Hepatic stellate cell (primary cell): ENCODE results near the gene FBXO10.

Source experiments
- DNase-seq: peaks from one replicate; pipeline ENCODE4 v3.0.0; 2011; ENCODE audit warnings: low spot score

The FBXO10 gene

GRCh38 chr9:37593883-37594448, 17.8 kb upstream of the FBXO10 start:
- DNase-seq = no peak

GRCh38 chr9:37592108-37592951, 16.1 kb upstream of the FBXO10 start, which contains the start of gene TOMM5:
TSS of gene TOMM5 (minus strand) at chr9:37592597. CDS start at chr9:37592532, 65 bp downstream.
- peak; percentile 87 for DNase-seq

- DNase-seq = no peak
Measured at GRCh38 chr9:37587521-37587920, 11.3 kb upstream of the FBXO10 start.

GRCh38 chr9:37583522-37584121, 7.4 kb upstream of the FBXO10 start:
- no peak for DNase-seq

- peak; percentile 34 for DNase-seq
Measured at GRCh38 chr9:37582548-37583157, 6.5 kb upstream of the FBXO10 start.

- DNase-seq = no peak
Measured at GRCh38 chr9:37575511-37575914, 667 bp downstream of the FBXO10 start.

GRCh38 chr9:37575001-37575400, 1.2 kb downstream of the FBXO10 start:
- DNase-seq = no peak

- peak; percentile 26 for DNase-seq
Measured at GRCh38 chr9:37574241-37574721, 1.9 kb downstream of the FBXO10 start.

- no peak for DNase-seq
Measured at GRCh38 chr9:37571282-37571681, 4.9 kb downstream of the FBXO10 start.

GRCh38 chr9:37566716-37567115, 9.5 kb downstream of the FBXO10 start:
- no peak for DNase-seq

GRCh38 chr9:37565661-37566618, 10.2 kb downstream of the FBXO10 start:
- no peak for DNase-seq

GRCh38 chr9:37564916-37565315, 11.3 kb downstream of the FBXO10 start:
- DNase-seq = no peak

GRCh38 chr9:37563806-37564513, 12.2 kb downstream of the FBXO10 start:
- DNase-seq = no peak

GRCh38 chr9:37562826-37563225, 13.4 kb downstream of the FBXO10 start:
- no peak for DNase-seq

GRCh38 chr9:37561682-37562081, 14.5 kb downstream of the FBXO10 start:
- DNase-seq = no peak

GRCh38 chr9:37559855-37560592, 16.2 kb downstream of the FBXO10 start:
- no peak for DNase-seq

- DNase-seq = no peak
Measured at GRCh38 chr9:37559125-37559524, 17.1 kb downstream of the FBXO10 start.

- peak; percentile 54 for DNase-seq
Measured at GRCh38 chr9:37555786-37556185, 20.4 kb downstream of the FBXO10 start.

- no peak for DNase-seq
Measured at GRCh38 chr9:37554318-37554717, 21.9 kb downstream of the FBXO10 start.

- no peak for DNase-seq
Measured at GRCh38 chr9:37551888-37552287, 24.3 kb downstream of the FBXO10 start.
